Brain pericyte (primary cell): ENCODE data around the gene GAGE13.
"Not testable (repeated sequence)": the region's sequence is repeated elsewhere in the genome, so short reads cannot be mapped to it uniquely, and the experiment has no call there.

Experiments
- DNase-seq: peaks from one replicate; pipeline ENCODE4 v3.0.0-alpha.2; 2012; ENCODE audit warnings: low read depth, low spot score

The GAGE13 gene

DNA sequence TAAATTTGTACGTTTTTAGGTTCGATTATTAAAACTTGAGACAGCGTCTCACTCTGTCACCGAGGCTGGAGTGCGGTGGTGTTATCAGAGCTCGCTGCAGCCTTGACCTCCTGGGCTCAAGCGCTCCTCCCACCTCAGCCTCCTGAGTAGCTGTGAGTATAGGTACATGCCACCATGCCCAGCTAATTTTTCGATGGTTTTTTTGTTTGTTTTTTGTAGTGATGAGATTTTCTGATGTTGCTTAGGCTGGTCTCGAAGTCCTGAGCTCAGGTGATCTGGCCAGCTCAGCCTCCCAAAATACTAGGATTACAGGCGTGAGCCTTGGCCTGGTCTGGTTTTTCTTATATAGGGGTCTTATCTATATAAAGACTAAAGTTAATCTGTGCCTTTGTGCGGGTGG lies 961 bp upstream of the GAGE13 start:
- DNase-seq: not testable (repeated sequence)

DNA sequence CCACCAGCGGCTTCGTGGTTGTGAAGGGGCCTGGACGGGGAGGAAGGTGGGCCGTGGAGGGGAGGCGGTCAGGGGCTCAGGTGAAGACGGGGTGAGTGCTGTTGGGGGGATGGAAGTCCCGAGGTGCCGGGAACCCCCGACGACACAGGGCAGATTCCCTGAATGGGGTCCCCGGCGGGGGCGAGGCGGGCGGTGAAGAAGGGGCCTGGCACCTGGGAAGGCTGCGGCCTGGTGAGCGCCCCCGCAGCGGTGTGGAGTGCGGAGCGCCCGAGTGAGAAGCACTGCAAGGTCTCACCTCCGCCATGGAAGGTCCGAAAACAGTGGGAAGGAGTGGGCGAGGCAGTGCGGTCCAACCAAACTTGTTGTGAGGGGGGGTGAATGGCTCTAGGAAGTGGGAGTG lies 459 bp downstream of the GAGE13 start:
- not testable (repeated sequence) for DNase-seq

DNA sequence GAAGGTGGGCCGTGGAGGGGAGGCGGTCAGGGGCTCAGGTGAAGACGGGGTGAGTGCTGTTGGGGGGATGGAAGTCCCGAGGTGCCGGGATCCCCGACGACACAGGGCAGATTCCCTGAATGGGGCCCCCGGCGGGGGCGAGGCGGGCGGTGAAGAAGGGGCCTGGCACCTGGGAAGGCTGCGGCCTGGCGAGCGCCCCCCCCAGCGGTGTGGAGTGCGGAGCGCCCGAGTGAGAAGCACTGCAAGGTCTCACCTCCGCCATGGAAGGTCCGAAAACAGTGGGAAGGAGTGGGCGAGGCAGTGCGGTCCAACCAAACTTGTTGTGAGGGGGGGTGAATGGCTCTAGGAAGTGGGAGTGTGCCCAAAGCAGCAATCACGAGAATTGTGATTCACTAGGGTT lies 10.1 kb downstream of the GAGE13 start:
- DNase-seq: not testable (repeated sequence)

DNA sequence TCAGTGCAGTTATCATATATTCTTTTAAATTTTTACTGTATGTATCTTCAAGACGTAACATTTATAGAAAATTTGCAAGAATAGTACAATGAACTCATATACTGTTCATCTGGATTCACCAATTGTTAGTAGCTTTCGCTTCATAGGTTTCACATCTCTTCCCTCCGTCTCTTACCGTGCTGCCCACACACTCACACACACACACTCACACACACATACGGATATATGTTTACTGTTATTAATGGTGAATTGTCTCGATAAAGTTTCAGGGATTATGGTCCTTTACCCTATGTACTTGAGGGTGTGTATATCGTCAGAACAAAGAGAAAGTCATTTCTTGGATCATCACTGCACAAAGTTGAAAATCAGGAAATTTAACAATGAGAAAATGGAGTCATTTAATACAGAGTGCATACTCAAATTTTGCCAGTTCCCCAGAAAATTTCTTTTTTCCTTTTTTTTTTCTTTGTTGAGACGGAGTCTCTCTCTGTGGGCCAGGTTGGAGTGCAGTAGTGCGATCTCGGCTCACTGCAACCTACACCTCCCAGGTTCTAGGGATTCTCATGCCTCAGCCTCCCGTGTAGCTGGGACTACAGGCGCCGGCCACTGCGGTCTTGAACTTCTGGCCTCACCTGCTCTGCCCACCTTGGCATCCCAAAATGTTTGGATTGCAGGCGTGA lies 13.3 kb downstream of the GAGE13 start:
- not testable (repeated sequence) for DNase-seq

GRCh38 chrX:49345402-49345801 lies 14.0 kb downstream of the GAGE13 start:
- not testable (repeated sequence) for DNase-seq

- DNase-seq: not testable (repeated sequence)
These were observed 14.8 kb downstream of the GAGE13 start for GRCh38 chrX:49346150-49346549.
